NCI-H2171 treated with DMSO at 0.1 percent for 48 hours (cell line): ENCODE data around the gene BCAP31.
A peak's percentile ranks its signal among the peaks of the same experiment; 100 is the strongest.
"Not testable (repeated sequence)": the region's sequence is repeated elsewhere in the genome, so short reads cannot be mapped to it uniquely, and the experiment has no call there.

ENCODE experiments used
- DNase-seq: peaks from one replicate; lab custom pipeline; 2025; lab: John Stamatoyannopoulos, UW

BCAP31 gene

GRCh38 chrX:153734871-153735270 is 10.7 kb upstream of the BCAP31 start:
- DNase-seq = no peak

- DNase-seq = no peak
Measured at GRCh38 chrX:153733651-153734240, 9.6 kb upstream of the BCAP31 start.

DNA sequence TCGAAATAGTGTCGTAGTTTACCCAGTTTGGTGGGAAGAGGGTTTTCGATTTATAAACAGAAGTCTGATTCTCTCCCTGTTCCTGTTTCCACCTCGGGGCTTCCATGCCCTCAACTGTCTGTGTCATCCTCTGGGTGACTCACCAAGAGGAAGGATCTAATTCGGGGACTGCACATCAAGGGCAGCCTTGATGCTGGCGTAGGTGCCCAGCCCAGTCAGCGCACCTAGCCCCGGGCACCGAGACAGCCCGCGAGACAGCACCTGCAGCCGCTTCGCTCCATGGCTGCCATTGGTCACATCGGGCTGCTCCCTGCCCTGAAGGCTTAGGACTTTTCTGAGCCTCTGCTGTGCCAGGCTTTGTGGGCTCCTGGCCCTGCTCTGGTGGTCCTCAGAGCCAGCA is 8.2 kb upstream of the BCAP31 start:
- DNase-seq = no peak

- no peak for DNase-seq
Measured at GRCh38 chrX:153731845-153732215, 7.6 kb upstream of the BCAP31 start.

DNA sequence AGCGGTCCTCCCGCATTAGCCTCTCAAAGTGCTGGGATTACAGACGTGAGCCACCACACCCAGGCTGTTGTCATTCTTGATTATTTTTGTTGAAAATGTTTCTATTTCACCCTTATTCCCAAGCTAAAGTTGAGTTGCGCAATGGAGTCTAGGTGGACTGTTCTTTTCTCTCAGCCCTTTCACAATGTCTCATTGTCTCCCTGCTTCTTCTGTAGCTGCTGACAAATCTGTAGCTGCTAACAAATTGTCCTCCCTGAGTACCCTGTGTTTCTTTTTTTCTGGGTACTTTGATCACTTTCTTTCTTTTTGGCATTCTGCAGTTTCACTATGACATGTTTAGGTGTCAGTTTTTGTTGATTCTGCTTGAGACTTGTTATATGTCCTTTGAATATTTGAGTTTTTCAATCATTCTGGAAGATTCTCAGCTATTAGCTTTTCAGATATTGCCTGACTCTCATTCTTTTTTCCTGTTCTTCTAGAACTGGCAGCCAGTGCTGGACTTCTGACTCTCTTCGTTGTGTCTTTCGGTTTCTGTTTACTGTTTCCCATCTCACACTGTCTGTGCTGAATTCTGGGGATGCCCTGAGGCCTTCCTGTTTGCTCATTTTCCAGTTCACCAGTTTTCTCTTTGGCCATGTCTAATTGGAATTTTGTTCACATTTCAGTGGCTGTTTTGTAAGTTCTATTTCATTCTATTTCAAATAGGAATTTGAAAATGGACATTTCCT is 7.1 kb upstream of the BCAP31 start:
- no peak for DNase-seq

- not testable (repeated sequence) for DNase-seq
Measured at GRCh38 chrX:153730115-153730514, 5.9 kb upstream of the BCAP31 start.

GRCh38 chrX:153728951-153729631 is 4.9 kb upstream of the BCAP31 start:
- DNase-seq = no peak

- no peak for DNase-seq
Measured at GRCh38 chrX:153728095-153728494, 3.9 kb upstream of the BCAP31 start.

DNA sequence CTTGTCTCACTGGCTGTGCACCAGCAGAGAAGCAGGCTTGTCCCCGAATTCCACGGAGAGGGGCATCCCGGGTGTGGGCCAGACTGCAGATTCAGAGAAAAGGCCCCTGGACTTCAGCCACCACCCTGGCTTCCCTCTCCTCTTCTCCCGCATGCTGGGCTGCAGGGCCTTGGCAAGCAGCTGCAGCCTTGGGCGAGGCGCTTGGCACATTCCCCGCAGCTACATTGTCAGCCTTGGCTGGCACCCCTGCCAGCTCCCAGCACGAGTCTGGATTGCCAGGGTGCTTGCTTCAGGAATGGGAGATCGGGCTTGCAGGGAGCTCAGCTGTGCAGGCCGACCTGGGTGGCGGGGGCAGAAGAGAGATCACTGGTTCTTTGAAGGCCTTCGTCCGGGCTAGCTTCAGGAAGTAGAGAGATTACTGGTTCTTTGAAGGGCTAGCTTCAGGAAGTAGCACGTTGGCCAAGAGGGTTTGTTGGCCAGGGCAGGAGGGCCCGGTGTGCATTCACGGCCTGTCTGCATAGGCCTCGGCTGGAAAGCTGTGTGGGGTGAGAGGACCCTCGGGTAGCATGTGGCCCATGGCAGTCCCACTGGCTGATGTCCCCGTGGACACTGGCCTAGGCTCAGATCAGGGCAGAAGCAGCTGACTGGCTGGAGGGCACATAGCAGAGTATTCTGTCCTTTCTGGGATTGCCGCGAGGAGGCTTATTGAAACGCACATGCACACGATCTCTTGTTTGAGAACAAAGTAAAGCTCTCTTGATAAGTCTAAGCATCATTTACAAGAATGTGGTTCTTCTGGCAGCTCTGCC is 3.1 kb upstream of the BCAP31 start:
- DNase-seq = no peak

DNA sequence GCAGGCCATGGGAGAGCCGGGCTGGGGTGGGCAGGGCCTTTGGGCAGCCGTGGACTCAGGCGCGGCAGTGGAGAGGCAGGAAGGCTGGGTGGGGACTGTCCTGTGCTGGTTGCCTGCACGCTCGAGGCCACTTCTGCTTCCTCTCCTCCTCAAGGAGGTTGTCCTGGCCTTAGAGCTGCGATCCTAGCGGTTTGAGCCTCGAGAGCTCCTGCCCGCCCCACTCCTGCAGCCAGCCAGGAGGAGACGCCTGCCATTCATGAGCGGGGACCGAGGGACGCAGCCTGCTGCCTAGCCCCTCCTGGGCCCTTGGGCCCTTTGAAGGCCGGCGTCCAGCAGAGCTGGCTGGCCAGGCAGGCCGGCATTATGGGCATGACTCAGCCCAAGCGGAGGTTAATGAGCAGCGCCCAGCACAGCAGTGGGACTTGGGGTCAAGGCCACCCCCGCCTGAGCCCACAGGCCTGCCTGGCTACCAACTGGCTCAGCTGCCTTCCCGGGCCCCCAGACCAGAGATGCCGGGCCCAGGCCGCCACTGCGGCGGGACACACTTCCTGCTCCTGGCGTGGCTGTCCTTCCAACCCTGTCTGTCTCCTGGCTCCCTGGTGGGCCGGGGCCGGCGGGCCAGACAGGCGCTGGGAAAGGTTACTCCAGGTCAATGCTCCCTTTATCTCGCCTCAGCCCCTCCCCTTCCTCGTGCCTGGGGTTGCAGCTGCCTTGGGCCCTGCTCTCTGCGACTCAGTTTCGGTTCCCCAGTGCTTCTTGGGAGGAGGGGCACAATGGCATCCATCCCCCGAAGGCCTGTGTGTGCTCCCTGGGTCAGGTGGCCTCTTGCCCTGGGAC is 2.3 kb upstream of the BCAP31 start:
- no peak for DNase-seq

GRCh38 chrX:153725832-153726285 is 1.7 kb upstream of the BCAP31 start:
- DNase-seq = no peak

- no peak for DNase-seq
Measured at GRCh38 chrX:153725039-153725831, 1.0 kb upstream of the BCAP31 start.

DNA sequence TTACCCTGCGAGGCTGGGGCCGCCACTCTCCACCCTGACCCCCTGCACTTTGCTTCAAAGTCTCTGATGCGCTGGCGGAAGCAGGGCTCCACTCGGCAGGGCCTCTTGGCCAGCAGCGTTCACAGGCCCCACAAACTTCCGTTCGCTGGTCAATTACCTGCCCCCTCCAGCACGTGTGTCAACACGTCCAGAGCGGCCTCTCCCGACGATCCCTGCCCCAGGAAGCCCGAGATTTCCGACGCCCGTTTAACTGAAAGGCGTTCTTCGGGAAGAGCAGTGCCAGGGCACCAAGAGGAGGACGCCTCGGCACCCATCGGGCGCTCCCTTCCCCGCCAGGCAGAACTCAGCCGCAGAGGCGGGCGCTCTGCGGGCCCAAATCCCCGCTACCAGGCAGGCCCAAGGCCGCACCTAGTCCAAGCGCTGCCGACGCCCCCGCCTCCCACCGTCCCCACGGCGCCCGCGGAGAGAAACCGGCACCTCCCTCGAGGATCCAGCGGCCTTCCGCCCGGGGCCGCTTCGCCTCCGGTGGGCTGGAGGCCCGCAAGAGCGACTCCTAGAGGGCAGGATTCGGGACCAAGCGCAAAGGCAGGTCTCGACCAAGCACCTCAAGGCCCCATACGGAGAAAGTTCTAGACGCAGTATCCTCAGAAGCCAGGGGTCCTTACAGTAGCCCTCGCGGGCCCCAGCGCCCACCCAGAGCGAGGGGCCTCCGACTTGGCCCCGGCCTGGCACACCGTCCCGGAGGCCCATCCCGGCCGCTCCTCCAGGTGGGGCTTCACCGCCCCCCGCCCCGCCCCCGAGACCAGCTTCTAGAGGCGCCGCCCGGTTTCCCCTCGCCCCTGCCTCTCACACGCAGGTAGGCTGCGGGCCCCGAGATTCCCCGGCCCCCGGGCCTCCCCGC is 586 bp downstream of the BCAP31 start:
- DNase-seq = peak; percentile 37

DNA sequence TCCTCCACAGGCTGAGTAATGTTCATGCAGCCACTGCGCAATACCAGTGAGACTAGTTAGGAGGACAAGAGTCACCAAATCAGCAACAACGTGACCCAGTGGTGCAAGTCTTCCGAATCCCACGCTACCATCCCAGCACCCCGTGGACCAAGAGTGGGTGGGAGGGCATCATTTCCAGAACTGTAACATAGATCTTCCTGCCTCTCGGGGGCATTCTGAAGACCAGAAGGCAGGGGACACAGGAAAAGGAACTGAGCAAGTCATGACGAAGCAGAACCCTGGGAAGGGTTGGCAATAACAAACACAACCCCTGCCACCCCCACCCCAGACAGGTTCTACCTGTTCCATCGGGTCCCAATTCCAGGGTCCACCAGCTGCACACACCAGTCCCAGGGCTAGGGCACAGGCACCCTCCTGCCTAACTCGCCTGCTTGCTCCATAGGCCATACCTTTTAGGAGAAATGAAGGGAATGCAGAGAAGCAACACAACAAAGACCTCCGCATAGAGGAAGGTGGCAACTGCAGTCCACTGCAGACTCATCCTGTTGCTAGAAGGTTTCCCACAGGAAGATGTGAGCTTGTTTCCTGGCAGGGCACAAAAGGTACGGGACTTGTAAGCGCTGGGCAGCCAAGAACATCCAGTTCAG is 1.4 kb downstream of the BCAP31 start:
- no peak for DNase-seq

- DNase-seq = no peak
Measured at GRCh38 chrX:153719701-153720100, 4.5 kb downstream of the BCAP31 start.

DNA sequence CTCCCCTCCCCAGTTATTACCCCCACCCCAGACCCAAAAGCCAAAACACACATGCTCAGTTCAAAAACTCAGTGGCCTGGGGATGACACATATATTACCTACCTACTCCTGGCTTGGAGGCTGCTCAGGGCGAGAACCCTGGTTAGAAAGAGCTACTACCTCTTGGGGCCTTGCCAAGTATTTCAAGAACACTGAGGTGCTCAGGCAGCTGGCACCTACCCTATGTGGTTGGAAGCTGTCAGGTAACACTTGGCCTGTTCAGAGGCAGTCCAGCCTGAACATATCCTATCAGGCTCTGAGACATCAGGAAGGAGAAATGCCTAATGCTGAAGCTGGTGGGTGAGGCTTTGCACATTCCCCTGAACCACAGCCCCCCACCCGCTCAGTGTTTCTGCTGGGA is 4.9 kb downstream of the BCAP31 start:
- DNase-seq = no peak

- no peak for DNase-seq
Measured at GRCh38 chrX:153717445-153717844, 6.7 kb downstream of the BCAP31 start.

GRCh38 chrX:153714256-153714655 is 9.9 kb downstream of the BCAP31 start:
- DNase-seq = no peak
